Naive thymus-derived CD8-positive, alpha-beta T cell (primary cell): ENCODE results near the gene CD58. TPM values are rescaled to one million over a fixed set of nuclear protein-coding genes. Genes with fewer than 3 reads are reported as not detected.
"Not testable (repeated sequence)": the region's sequence is repeated elsewhere in the genome, so short reads cannot be mapped to it uniquely, and the experiment has no call there.

ENCODE experiments used
- ATAC-seq, 2 donors: fragments of 150-1000 bp; cut with Tn5 transposase in 1 of 2; sonication (Bioruptor Pico), chemical (Tn5 transposase) in 1 of 2; 1 replicate in 1 of 2; 2 replicates in 1 of 2; pipeline ENCODE4 v1.10.0; 2021; ENCODE audit warnings: mild to moderate bottlenecking in 2 of 2, moderate library complexity in 2 of 2
- POLR2A ChIA-PET: fragments of 350-600 bp; sonication (Branson Sonifier 250); formaldehyde crosslinking; loops from one replicate; lab custom pipeline; 2021; ENCODE audit warnings: antibody characterized with exemption; lab: Charles Lee
- DNase-seq, 10 donors: peaks; one replicate each; pipeline versions ENCODE4 v3.0.0 to v3.0.0-alpha.2; 2020 to 2022
- H3K27ac Mint-ChIP-seq, 10 donors: one replicate each; pipeline ENCODE4 v1.8.0; 2020 to 2022; ENCODE audit warnings: mild to moderate bottlenecking in 10 of 10, mixed read lengths in 10 of 10, moderate library complexity in 4 of 10, inconsistent platforms in 1 of 10
- H3K27me3 Mint-ChIP-seq, 5 donors: one replicate each; pipeline ENCODE4 v1.8.0; 2021 to 2022; ENCODE audit warnings: mixed read lengths in 5 of 5
- H3K36me3 Mint-ChIP-seq, 3 donors: one replicate each; pipeline ENCODE4 v1.8.0; 2020 to 2022; ENCODE audit warnings: mixed read lengths in 3 of 3, mild to moderate bottlenecking in 2 of 3, inconsistent platforms in 1 of 3
- H3K4me1 Mint-ChIP-seq, 4 donors: one replicate each; pipeline ENCODE4 v1.8.0; 2021 to 2022; ENCODE audit warnings: mixed read lengths in 4 of 4
- H3K4me3 Mint-ChIP-seq, 10 donors: one replicate each; pipeline ENCODE4 v1.8.0; 2020 to 2022; ENCODE audit warnings: mild to moderate bottlenecking in 10 of 10, mixed read lengths in 10 of 10, moderate library complexity in 6 of 10, inconsistent platforms in 1 of 10
- H3K9me3 Mint-ChIP-seq, 9 donors: one replicate each; pipeline ENCODE4 v1.8.0; 2020 to 2022; ENCODE audit warnings: mixed read lengths in 9 of 9, mild to moderate bottlenecking in 3 of 9, inconsistent platforms in 1 of 9, moderate library complexity in 1 of 9
- polyA plus RNA-seq, 3 donors: library from polyadenylated mRNA; unstranded; fragments of 300-500 nt; fragmentation: Illumina TruSeq; gene quantifications; one replicate each; pipeline ENCODE4 v1.2.3, GENCODE V29; 2021
- total RNA-seq, 8 experiments: library from RNA in 2 of 8; stranded (reverse) in 2 of 8; gene quantifications; one replicate each; pipeline ENCODE4 v1.2.3 and lab custom pipeline; 2021 to 2026

Gene CD58
- total and polyA plus RNA-seq, 5 experiments from 2014 or later, result 1.7 to 16.0 (median 4.8) TPM

DNA sequence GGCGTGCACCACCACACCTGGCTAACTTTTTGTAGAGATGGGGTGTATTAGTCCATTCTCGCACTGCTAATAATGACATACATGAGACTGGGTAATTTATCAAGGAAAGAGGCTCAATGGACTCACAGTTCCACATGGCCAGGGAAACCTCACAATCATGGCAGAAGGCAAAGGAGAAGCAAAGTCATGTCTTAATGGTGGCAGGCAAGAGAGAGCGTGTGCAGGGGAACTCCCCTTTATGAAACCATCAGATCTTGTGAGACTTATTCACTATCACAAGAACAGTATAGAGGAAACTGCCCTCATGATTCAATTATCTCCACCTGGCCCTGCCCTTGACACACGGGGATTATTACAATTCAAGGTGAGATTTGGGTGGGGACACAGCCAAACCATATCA lies 8.4 kb downstream of the CD58 start:
- H3K36me3 Mint-ChIP-seq, H3K4me3 Mint-ChIP-seq, POLR2A ChIA-PET, H3K27me3 Mint-ChIP-seq, DNase-seq, ATAC-seq: not testable (repeated sequence)
- Mint-ChIP-seq H3K4me1 (peaks cover 0 to 58% (median 4%) of the 10 kb centered on the region in 4 donors), H3K27ac (peak overlapping the region in 2 of 10 donors; percentile 27 to 61), H3K9me3 (peaks cover 0 to 11% (median 4%) of the 10 kb centered on the region in 9 donors)

DNA sequence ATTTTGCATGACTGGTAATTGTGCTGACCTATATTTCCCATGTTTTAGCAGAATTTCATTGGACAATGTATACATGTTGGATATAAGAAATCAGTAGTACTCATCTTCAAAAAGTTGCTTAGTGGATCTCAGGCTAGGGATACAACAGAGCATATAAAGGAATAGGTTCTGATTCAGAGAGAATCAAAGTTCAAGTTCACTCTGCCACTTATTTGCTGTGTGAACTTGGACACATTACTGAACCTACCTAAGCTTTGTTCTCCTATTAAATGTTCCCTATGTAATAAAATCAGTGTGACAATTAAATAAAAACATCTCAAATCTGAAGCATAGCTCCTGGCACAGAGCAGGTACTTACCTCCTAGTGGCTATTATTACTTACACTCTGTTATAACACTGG lies 9.3 kb downstream of the CD58 start:
- no peak overlapping the region for H3K4me3 Mint-ChIP-seq
- peaks cover 0 to 64% (median 3%) of the 10 kb centered on the region in 4 donors for H3K4me1 Mint-ChIP-seq
- H3K36me3 Mint-ChIP-seq, result peaks cover 0 to 5% (median 0%) of the 10 kb centered on the region in 3 donors
- ATAC-seq (no peak), DNase-seq (no peak)
- H3K9me3 Mint-ChIP-seq, result peaks cover 0 to 11% (median 4%) of the 10 kb centered on the region in 9 donors
- H3K27ac Mint-ChIP-seq, result peak overlapping the region in 1 of 10 donors; percentile 13
- POLR2A ChIA-PET, result no interaction called here
- peaks cover 0 to 4% (median 0%) of the 10 kb centered on the region in 5 donors for H3K27me3 Mint-ChIP-seq

DNA sequence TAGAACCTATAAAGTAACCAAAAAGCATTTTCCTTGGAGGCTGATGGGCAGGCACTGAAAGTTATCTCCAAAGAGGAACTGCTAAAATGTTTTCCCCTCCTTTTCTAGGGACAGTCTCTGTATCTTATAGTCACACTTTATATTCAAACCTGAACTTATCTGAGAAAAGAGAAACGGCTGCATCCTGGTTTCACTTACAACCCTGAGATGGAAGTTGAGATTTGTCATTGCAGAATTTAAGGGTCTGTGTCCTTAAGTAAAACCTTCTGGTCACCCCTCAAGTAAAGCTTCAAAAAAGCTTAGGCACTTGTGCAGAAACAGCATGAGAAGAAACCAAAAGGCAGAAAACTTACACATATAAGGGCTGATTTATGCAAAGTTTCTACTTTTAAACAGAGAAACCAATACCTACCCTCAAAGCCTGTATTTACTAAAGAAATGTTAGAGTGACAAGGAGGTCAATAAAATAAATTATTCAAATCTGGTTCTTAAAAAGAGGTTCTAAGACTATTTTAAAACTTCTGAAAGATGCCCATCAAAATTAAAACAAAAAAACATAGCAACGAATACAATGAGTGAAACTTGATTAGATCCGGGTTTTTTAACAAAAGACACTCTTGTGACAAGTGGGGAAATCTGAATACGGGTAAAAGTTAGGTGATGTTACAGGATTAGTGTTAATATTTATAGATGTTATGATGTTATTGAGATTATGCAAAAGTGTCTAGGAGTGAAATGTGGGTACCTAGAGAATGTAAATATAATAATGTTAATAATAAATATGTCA lies 9.9 kb downstream of the CD58 start:
- POLR2A ChIA-PET, result no interaction called here
- peaks cover 0 to 11% (median 4%) of the 10 kb centered on the region in 9 donors for H3K9me3 Mint-ChIP-seq
- no peak overlapping the region for H3K4me3 Mint-ChIP-seq
- peaks cover 0 to 63% (median 4%) of the 10 kb centered on the region in 4 donors for H3K4me1 Mint-ChIP-seq
- H3K27ac Mint-ChIP-seq, result peak overlapping the region in 2 of 10 donors; percentile 15 to 21
- H3K27me3 Mint-ChIP-seq, result peaks cover 0 to 4% (median 0%) of the 10 kb centered on the region in 5 donors
- peaks cover 0 to 5% (median 0%) of the 10 kb centered on the region in 3 donors for H3K36me3 Mint-ChIP-seq
- ATAC-seq (no peak), DNase-seq (no peak)

DNA sequence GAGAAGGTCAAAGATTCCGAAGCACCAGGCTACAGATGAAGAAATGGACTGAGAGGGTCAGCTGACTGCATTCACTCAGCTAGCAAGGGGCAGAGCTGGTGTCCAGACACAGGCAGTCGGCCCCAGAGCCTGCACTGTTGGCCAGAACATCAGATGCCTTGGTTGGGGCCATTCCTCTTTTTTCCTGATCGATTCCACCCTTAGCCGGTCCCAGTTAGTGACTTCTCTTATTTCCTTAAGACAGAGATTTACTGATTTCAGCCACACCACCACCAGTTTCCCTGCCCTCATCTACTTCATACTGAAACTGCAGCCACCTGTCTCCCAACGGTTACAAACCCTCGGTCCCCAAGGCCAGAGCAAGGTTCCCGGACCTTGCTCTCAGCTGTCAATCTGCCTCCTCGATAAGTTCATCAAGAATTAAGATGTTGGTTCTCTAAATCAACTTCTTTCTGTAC lies 11.5 kb downstream of the CD58 start:
- DNase-seq (no peak), ATAC-seq (no peak)
- Mint-ChIP-seq H3K27ac (peak overlapping the region in 4 of 10 donors; percentile 30 to 79 (median 72)), H3K27me3 (no peaks in the 10 kb centered on the region), H3K4me1 (peaks cover 0 to 68% (median 4%) of the 10 kb centered on the region in 4 donors), H3K4me3 (peak overlapping the region in 2 of 10 donors; percentile 26), H3K36me3 (peaks cover 0 to 4% (median 0%) of the 10 kb centered on the region in 3 donors), H3K9me3 (peaks cover 0 to 7% (median 3%) of the 10 kb centered on the region in 9 donors)
- POLR2A ChIA-PET, result no interaction called here

DNA sequence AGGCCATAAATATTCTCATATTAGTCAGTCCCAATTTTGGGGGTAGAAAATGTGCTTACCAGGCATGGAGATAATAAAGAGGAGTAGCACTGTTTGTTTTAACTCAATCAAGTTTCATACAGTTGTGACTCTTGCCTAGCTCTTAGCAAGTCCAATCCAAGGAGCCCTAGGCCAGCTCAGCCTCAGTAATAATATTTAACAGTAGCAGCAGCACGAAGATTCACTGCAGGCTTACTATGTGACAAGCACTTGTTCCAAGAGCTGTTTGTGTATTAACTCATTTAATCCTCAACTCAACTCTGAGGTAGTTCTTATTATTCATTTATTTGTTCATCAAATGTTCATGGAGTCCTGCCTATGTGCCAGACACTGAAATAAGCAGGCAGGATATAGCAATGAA lies 12.3 kb downstream of the CD58 start:
- Mint-ChIP-seq H3K4me3 (no peak overlapping the region), H3K36me3 (no peaks in the 10 kb centered on the region)
- POLR2A ChIA-PET, result no interaction called here

DNA sequence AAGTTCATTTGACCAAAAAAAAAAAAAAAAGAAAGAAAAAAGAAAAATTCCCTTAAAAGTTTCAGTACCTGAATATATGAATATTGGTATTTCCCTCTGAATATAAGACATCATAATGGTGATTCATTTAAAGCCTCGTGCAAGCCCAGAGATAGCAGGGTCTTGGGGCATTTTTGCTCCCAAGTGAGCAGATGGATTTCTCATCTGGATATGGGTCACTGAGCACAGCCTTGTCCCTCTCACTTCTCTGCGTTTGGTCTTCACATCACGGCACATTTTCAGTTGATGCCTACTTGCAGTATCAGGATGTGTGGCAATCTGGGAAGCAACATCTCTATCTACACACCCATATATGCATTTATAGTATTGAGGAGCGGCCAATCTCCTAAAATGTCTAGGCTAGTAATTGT lies 12.7 kb downstream of the CD58 start:
- H3K27me3 Mint-ChIP-seq, result peaks cover 0 to 8% (median 0%) of the 10 kb centered on the region in 5 donors
- H3K27ac Mint-ChIP-seq, result peak overlapping the region in 2 of 10 donors; percentile 70 to 77
- no peak for ATAC-seq
- peak overlapping the region in 1 of 10 donors; percentile 13 for H3K4me3 Mint-ChIP-seq
- H3K36me3 Mint-ChIP-seq, result no peaks in the 10 kb centered on the region
- peaks cover 2 to 75% (median 7%) of the 10 kb centered on the region in 4 donors for H3K4me1 Mint-ChIP-seq
- POLR2A ChIA-PET, result no interaction called here
- no peak for DNase-seq
- H3K9me3 Mint-ChIP-seq, result peaks cover 0 to 5% (median 0%) of the 10 kb centered on the region in 9 donors

More for the DNA sequence above, 12.3 kb downstream of the CD58 start:
- H3K9me3 Mint-ChIP-seq, result peaks cover 0 to 5% (median 0%) of the 10 kb centered on the region in 9 donors
- DNase-seq (no peak), ATAC-seq (no peak)
- peaks cover under 1 to 71% (median 4%) of the 10 kb centered on the region in 4 donors for H3K4me1 Mint-ChIP-seq
- peak overlapping the region in 1 of 10 donors; percentile 77 for H3K27ac Mint-ChIP-seq
- H3K27me3 Mint-ChIP-seq, result peaks cover 0 to 4% (median 0%) of the 10 kb centered on the region in 5 donors

DNA sequence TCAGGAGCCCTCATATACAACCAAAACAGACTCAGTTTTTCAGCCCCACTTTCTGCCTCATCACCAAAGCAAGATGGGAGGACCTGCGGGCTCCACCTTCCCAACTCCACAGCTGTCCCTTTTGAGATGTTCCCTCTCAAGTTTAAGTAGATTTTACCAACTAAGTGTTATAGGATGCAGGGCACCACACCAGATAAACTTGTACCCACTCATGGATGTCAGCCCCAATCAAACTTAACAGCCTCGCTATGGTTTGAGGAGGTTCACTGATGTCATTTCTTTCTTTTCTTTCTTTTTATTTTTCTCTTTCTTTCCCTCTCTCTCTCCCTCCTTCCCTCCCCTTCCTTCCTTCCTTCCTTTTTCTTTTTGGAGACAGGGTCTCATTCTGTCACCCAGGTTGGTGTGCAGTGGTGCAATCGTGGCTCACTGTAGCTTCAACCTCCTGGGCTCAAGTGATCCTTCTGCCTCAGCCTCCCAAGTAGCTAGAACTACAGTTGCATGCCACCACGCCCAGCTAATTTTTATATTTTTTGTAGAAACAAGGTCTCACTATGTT lies 13.4 kb downstream of the CD58 start:
- peaks cover 2 to 69% (median 8%) of the 10 kb centered on the region in 4 donors for H3K4me1 Mint-ChIP-seq
- H3K27ac Mint-ChIP-seq, result peak overlapping the region in 4 of 10 donors; percentile 57 to 85 (median 68)
- H3K9me3 Mint-ChIP-seq, result peaks cover 0 to 2% (median 0%) of the 10 kb centered on the region in 9 donors
- peak overlapping the region in 2 of 10 donors; percentile 13 to 26 for H3K4me3 Mint-ChIP-seq
- H3K36me3 Mint-ChIP-seq, result no peaks in the 10 kb centered on the region
- peaks cover 0 to 10% (median 0%) of the 10 kb centered on the region in 5 donors for H3K27me3 Mint-ChIP-seq
- POLR2A ChIA-PET, result no interaction called here
- ATAC-seq (no peak), DNase-seq (no peak)

DNA sequence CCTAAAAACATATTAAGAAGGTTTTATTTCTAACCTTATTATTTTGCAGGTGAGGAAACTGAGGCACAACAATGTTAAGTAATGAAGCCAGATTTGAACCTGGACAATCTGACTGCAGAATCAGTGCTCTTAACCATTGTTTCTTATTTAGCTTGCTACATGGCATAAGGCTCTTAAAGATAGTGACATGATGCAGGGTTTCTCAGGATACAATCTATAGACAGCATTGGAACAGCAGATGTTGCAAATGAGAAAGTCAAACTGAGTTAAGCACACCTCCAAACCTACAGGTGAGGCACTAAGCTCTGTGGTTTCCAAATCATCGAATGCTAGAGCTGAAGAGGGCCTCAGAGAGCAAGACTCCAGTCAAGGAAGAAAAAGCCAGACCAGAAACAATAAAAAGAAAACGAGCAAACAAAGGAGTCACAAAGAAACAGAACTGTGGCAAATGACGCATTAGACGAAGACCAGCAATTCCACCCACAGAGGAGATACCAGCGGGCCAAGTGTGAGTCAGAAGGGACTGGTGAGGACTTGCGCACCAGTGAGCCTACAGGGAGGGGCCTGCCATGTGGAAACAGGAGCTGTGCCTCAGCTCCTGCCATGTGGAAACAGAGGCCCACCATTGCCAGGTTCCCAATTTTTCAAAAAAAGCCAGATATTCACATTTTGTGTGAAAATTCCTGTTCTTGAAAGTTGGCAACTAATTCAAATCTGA lies 14.4 kb downstream of the CD58 start:
- DNase-seq (peak in 1 of 10 donors; percentile 27), ATAC-seq (peak in 1 of 2 donors; percentile 65)
- peaks cover 2 to 71% (median 8%) of the 10 kb centered on the region in 4 donors for H3K4me1 Mint-ChIP-seq
- POLR2A ChIA-PET, result no interaction called here
- H3K4me3 Mint-ChIP-seq, result peak overlapping the region in 4 of 10 donors; percentile 0 to 55 (median 37)
- peak overlapping the region in 6 of 10 donors; percentile 25 to 89 (median 54) for H3K27ac Mint-ChIP-seq
- H3K36me3 Mint-ChIP-seq, result no peaks in the 10 kb centered on the region
- H3K27me3 Mint-ChIP-seq, result peaks cover 0 to 10% (median 0%) of the 10 kb centered on the region in 5 donors
- H3K9me3 Mint-ChIP-seq, result no peaks in the 10 kb centered on the region

DNA sequence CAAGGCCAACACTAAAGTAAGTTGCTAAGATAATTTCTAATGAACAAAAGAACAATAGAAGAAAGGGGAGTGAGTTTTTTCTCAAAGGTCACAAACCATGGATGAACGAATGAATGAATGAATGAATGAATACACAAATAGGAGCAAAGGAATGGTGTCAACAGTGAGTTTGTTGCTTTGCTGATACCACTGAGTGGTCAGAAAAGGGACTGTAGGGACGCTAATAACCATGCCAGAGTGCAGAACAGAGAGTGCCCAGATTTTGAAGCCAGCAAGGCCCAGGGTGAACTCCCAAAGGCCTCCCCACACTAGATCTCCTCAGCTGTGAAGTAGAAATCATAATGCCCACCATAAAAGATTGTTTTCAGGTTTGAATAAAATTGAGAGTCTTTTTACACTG lies 15.9 kb downstream of the CD58 start:
- ATAC-seq (no peak), DNase-seq (no peak)
- H3K36me3 Mint-ChIP-seq, result no peaks in the 10 kb centered on the region
- peak overlapping the region in 3 of 10 donors; percentile 20 to 53 (median 49) for H3K27ac Mint-ChIP-seq
- peaks cover 0 to 10% (median 0%) of the 10 kb centered on the region in 5 donors for H3K27me3 Mint-ChIP-seq
- no peaks in the 10 kb centered on the region for H3K9me3 Mint-ChIP-seq
- peaks cover 2 to 68% (median 9%) of the 10 kb centered on the region in 4 donors for H3K4me1 Mint-ChIP-seq
- POLR2A ChIA-PET, result no interaction called here
- no peak overlapping the region for H3K4me3 Mint-ChIP-seq

DNA sequence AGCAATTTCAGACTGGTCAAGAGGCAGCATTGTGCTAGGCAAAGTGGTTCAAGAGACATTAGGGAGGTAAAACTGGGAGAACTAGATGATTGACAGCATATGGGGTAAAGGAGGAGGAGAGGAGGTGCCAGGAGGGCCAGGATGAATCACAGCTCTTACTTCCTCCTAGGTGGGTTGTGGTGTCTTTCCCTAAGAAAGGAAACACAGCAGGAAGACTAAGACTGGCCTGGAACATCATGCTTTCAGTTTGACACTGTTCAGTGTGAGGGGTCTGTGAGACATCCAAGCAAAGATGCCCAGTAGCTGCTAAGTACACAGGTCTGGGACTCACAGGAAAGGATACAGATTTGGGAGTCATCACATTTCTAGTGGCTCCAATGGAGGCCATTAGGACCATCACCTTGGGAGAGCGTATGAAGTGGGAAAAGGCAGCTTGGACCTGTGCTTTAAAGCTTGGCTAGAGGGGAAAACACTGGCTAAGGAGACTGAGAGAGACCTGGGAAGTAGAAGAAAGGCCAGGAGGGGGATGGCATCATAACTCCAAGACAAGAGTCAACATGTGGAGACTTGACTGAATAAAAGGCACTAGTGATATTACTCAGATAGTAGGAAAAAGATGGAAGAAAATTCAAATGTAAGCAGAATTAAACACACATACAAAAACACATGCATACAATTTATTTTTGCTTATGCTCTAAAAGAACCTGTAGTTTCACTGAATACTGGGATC lies 17.3 kb downstream of the CD58 start:
- no peak for ATAC-seq
- H3K4me3 Mint-ChIP-seq, result no peak overlapping the region

DNA sequence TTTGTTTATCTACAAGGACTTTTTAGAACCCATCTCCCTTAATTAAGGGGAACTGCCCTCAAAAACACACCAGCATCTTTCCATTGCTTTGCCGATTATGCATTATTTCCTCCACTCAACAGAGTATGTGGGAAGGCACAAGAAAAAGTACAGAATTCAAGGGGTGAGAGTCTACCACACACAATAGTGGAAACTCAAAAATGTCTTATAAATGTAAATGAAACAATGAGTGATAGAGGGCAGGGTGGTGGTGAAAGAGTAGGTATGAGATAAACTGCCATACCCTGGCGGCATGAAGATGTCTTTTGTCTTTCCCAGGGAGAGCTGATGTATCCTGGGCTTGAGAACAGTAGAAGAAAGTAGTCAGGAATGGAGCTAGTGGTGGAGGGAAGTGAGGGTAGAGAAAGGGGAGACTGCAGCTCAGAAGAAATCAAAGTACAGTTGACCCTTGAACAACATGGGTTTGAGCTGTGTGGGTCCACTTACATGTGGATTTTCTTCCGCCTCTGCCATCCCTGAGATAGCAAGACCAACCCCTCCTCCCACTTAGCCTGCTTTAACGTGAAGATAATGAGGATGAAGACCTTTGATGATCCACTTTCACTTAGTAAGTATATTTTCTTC lies 24.4 kb downstream of the CD58 start:
- POLR2A ChIA-PET, result no interaction called here
- H3K27me3 Mint-ChIP-seq, result no peaks in the 10 kb centered on the region
- H3K4me3 Mint-ChIP-seq, result no peak overlapping the region
- DNase-seq, result no peak
- H3K27ac Mint-ChIP-seq, result peak overlapping the region in 1 of 10 donors; percentile 53
- peaks cover 0 to 3% (median 0%) of the 10 kb centered on the region in 9 donors for H3K9me3 Mint-ChIP-seq
- no peak for ATAC-seq
- peaks cover 5 to 35% (median 6%) of the 10 kb centered on the region in 4 donors for H3K4me1 Mint-ChIP-seq
- H3K36me3 Mint-ChIP-seq, result peaks cover 5 to 15% (median 6%) of the 10 kb centered on the region in 3 donors

More for the DNA sequence above, 17.3 kb downstream of the CD58 start:
- H3K36me3 Mint-ChIP-seq, result no peaks in the 10 kb centered on the region
- H3K27me3 Mint-ChIP-seq, result peaks cover 0 to 10% (median 0%) of the 10 kb centered on the region in 5 donors
- peaks cover 2 to 59% (median 8%) of the 10 kb centered on the region in 4 donors for H3K4me1 Mint-ChIP-seq
- H3K9me3 Mint-ChIP-seq, result peaks cover 0 to 3% (median 0%) of the 10 kb centered on the region in 9 donors
- DNase-seq, result no peak
- H3K27ac Mint-ChIP-seq, result peak overlapping the region in 3 of 10 donors; percentile 2 to 52 (median 28)
- POLR2A ChIA-PET, result no interaction called here
